SU-DHL-6 (cell line): Measurements from ENCODE around the gene PHLDA2.

Experiments used
- H2AFZ ChIP-seq: fragments of 200-600 bp; sonication (generic); 2 replicates; pipeline ENCODE4 v1.6.1; 2014; ENCODE audit warnings: low read depth, mild to moderate bottlenecking, moderate library complexity, mixed read lengths, antibody characterized with exemption, low read length; ENCODE audit not compliant: severe bottlenecking
- H3F3A ChIP-seq: fragments of 200-600 bp; shearing (Covaris generic); 2 replicates; pipeline ENCODE4 v1.6.0; 2016; ENCODE audit warnings: antibody characterized with exemption, mild to moderate bottlenecking; ENCODE audit not compliant: insufficient read depth
- H3K27ac ChIP-seq: fragments of 200-600 bp; sonication (generic); 2 replicates; pipeline ENCODE4 v1.5.1; 2016; ENCODE audit warnings: low read depth, mild to moderate bottlenecking, low read length, moderate library complexity, mixed read lengths
- H3K27me3 ChIP-seq: fragments of 200-600 bp; sonication (generic), shearing (Covaris generic); 2 replicates; pipeline ENCODE4 v1.6.0; 2014; ENCODE audit warnings: mild to moderate bottlenecking, low read length
- H3K36me3 ChIP-seq: fragments of 200-600 bp; sonication (generic); 2 replicates; pipeline ENCODE4 v1.6.1; 2014; ENCODE audit warnings: mild to moderate bottlenecking, low read length, mixed read lengths
- H3K4me2 ChIP-seq: fragments of 300-600, 200-600 bp; shearing (Covaris generic), sonication (generic); 2 replicates; pipeline ENCODE4 v1.6.0; 2014; ENCODE audit warnings: low read length, low read depth, mild to moderate bottlenecking; ENCODE audit not compliant: poor library complexity, severe bottlenecking
- H3K4me3 ChIP-seq: fragments of 200-600 bp; sonication (generic); 2 replicates; pipeline ENCODE4 v1.5.1; 2014; ENCODE audit warnings: antibody characterized with exemption, low read length, mild to moderate bottlenecking, mixed read lengths; ENCODE audit not compliant: insufficient read depth, poor library complexity, severe bottlenecking
- H3K79me2 ChIP-seq: fragments of 200-600 bp; sonication (generic); 2 replicates; pipeline ENCODE4 v1.6.1; 2014; ENCODE audit warnings: mild to moderate bottlenecking, low read length, moderate library complexity; ENCODE audit not compliant: insufficient read depth
- H3K9ac ChIP-seq: fragments of 200-600 bp; sonication (generic); 2 replicates; pipeline ENCODE4 v1.7.0; 2014; ENCODE audit warnings: mild to moderate bottlenecking, low read length
- H3K9me2 ChIP-seq: fragments of 200-600 bp; sonication (generic); replicated peaks from 2 replicates; pipeline ENCODE4 v1.6.1; 2014; ENCODE audit warnings: low read length; ENCODE audit not compliant: insufficient read depth
- H3K9me3 ChIP-seq: fragments of 200-600 bp; sonication (generic); 2 replicates; pipeline ENCODE4 v1.6.1; 2014; ENCODE audit warnings: low read length, mixed read lengths; ENCODE audit not compliant: insufficient read depth
- H4K20me1 ChIP-seq: fragments of 200-600 bp; sonication (generic); 2 replicates; pipeline ENCODE4 v1.6.1; 2014; ENCODE audit warnings: low read depth, mild to moderate bottlenecking, antibody characterized with exemption, low read length, moderate library complexity, mixed read lengths
- CTCF ChIP-seq: fragments of 200-600 bp; sonication (generic); IDR thresholded peaks from one replicate; pipeline ENCODE4 v1.5.1; 2017; ENCODE audit warnings: antibody characterized with exemption, mild to moderate bottlenecking, low read length, moderate library complexity; ENCODE audit not compliant: insufficient read depth, poor library complexity, severe bottlenecking
- EZH2phosphoT487 ChIP-seq: fragments of 200-600 bp; sonication (generic), shearing (Covaris generic); conservative IDR thresholded peaks from 2 replicates; pipeline ENCODE4 v1.6.1; 2018; ENCODE audit warnings: mild to moderate bottlenecking, antibody characterized with exemption, low read length, moderate library complexity, mixed read lengths

The PHLDA2 gene

GRCh38 chr11:2911088-2911784 is 18.0 kb downstream of the PHLDA2 start:
- no peak overlapping the region for H3K9ac ChIP-seq
- TF ChIP-seq EZH2phosphoT487 (no peak), CTCF (no peak)
- H3K36me3 ChIP-seq: no peaks in the 10 kb centered on the region
- H3K27ac ChIP-seq: no peak overlapping the region
- no peaks in the 10 kb centered on the region for H3K79me2 ChIP-seq
- H3K4me2 ChIP-seq: no peak overlapping the region
- no peaks in the 10 kb centered on the region for H3K9me2 ChIP-seq
- no peaks in the 10 kb centered on the region for H4K20me1 ChIP-seq
- H3K4me3 ChIP-seq: no peak overlapping the region
- no peaks in the 10 kb centered on the region for H3K27me3 ChIP-seq
- no peaks in the 10 kb centered on the region for H3K9me3 ChIP-seq
- H3F3A ChIP-seq: 0 out of 2 replicates have a peak, but pooled peaks cover 3% of the 10 kb centered on the region
- no peak overlapping the region for H2AFZ ChIP-seq

GRCh38 chr11:2910401-2910955 is 18.7 kb downstream of the PHLDA2 start:
- Histone ChIP-seq H3K9ac (no peak overlapping the region), H2AFZ (no peak overlapping the region), H3K4me3 (no peak overlapping the region), H3K36me3 (no peaks in the 10 kb centered on the region), H3K9me2 (no peaks in the 10 kb centered on the region), H3K27ac (no peak overlapping the region), H3F3A (0 out of 2 replicates have a peak, but pooled peaks cover 3% of the 10 kb centered on the region), H4K20me1 (no peaks in the 10 kb centered on the region), H3K9me3 (no peaks in the 10 kb centered on the region), H3K4me2 (no peak overlapping the region), H3K79me2 (no peaks in the 10 kb centered on the region), H3K27me3 (no peaks in the 10 kb centered on the region)
- no peak for TF ChIP-seq CTCF
- no peak for TF ChIP-seq EZH2phosphoT487

GRCh38 chr11:2909133-2909902 is 19.9 kb downstream of the PHLDA2 start:
- Histone ChIP-seq H3K9ac (no peak overlapping the region), H2AFZ (no peak overlapping the region), H3F3A (0 out of 2 replicates have a peak, but pooled peaks cover 3% of the 10 kb centered on the region), H3K27ac (no peak overlapping the region), H3K36me3 (no peaks in the 10 kb centered on the region), H4K20me1 (no peaks in the 10 kb centered on the region), H3K4me2 (no peak overlapping the region), H3K9me2 (no peaks in the 10 kb centered on the region), H3K79me2 (no peaks in the 10 kb centered on the region), H3K9me3 (no peaks in the 10 kb centered on the region), H3K27me3 (no peaks in the 10 kb centered on the region), H3K4me3 (no peak overlapping the region)
- no peak for TF ChIP-seq CTCF
